ENCODE data around the gene FTH1. TPM values are rescaled to one million over a fixed set of nuclear protein-coding genes. Genes with fewer than 3 reads are reported as not detected.
"Not testable (repeated sequence)": the region's sequence is repeated elsewhere in the genome, so short reads cannot be mapped to it uniquely, and the experiment has no call there.

The FTH1 gene
- total RNA-seq, 1 experiment from 2014 or later, result 1,565 TPM

GRCh38 chr11:61954851-61955421 lies 12.5 kb downstream of the FTH1 start:
- POLR2A ChIA-PET, result interaction anchor here (0.7 to 1.9 kb wide), 3 partner anchors 13 to 162 kb away, joined by 4 to 21 read pairs (median 8); partner anchors contain the start of genes FEN1, FTH1 and TMEM258
- Histone ChIP-seq H3K9me3 (no peaks in the 10 kb centered on the region), H3K4me3 (ENCODE audit: low read depth, low read length) (peak overlapping the region; percentile 43), H3K27me3 (replicated peaks; ENCODE audit: control insufficient read depth, insufficient read depth, low read length) (no peaks in the 10 kb centered on the region), H3K36me3 (ENCODE audit: control insufficient read depth, insufficient read depth, low read length) (no peaks in the 10 kb centered on the region), H3K4me1 (peaks cover 11% of the 10 kb centered on the region)
- H3K36me3 Mint-ChIP-seq (ENCODE audit: insufficient read depth, unreplicated experiment), result peaks cover 16% of the 10 kb centered on the region
- H3K27me3 Mint-ChIP-seq (ENCODE audit: insufficient read depth, unreplicated experiment), result no peaks in the 10 kb centered on the region
- H3K4me1 Mint-ChIP-seq (ENCODE audit: low read depth, unreplicated experiment), result no peaks in the 10 kb centered on the region
- intact Hi-C loops (cut with micrococcal nuclease; ENCODE audit: unreplicated experiment), result loop anchor here (1.0 to 2.0 kb wide), 2 partner anchors 99 to 128 kb away; no protein-coding TSS in a partner anchor
- H3K27ac Mint-ChIP-seq (ENCODE audit: unreplicated experiment), result peak overlapping the region; percentile 66
- no peaks in the 10 kb centered on the region for H3K9me3 Mint-ChIP-seq (ENCODE audit: unreplicated experiment)
- DNase-seq, result peak; percentile 67 to 79
- TF ChIP-seq CTCF (IDR thresholded peaks at IDR 0.05; ENCODE audit: insufficient read depth in 1 of 2, low read depth in 1 of 2, low read length in 1 of 2, severe bottlenecking in 1 of 2, unreplicated experiment in 1 of 2), result peak in 1 of 2 experiments; percentile 37
- CTCF ChIA-PET, result interaction anchor here (0.6 to 1.6 kb wide), 16 partner anchors 12 to 421 kb away, joined by 3 to 15 read pairs (median 4); partner anchors contain the start of genes FTH1 and RAB3IL1
- peak overlapping the region; percentile 71 for H3K4me3 Mint-ChIP-seq (ENCODE audit: unreplicated experiment)
- BruUV-seq (replicated peaks), result TSS peak; percentile 30

- Histone ChIP-seq H3K27me3 (replicated peaks; ENCODE audit: control insufficient read depth, insufficient read depth, low read length) (no peaks in the 10 kb centered on the region), H3K36me3 (ENCODE audit: control insufficient read depth, insufficient read depth, low read length) (no peaks in the 10 kb centered on the region), H3K9me3 (no peaks in the 10 kb centered on the region), H3K4me1 (peaks cover 16% of the 10 kb centered on the region), H3K4me3 (ENCODE audit: low read depth, low read length) (no peak overlapping the region)
- TF ChIP-seq CTCF (IDR thresholded peaks at IDR 0.05; ENCODE audit: insufficient read depth in 1 of 2, low read depth in 1 of 2, low read length in 1 of 2, severe bottlenecking in 1 of 2, unreplicated experiment in 1 of 2), result no peak
- no TSS peak for BruUV-seq (replicated peaks)
- Mint-ChIP-seq H3K36me3 (ENCODE audit: insufficient read depth, unreplicated experiment) (peaks cover 22% of the 10 kb centered on the region), H3K4me3 (ENCODE audit: unreplicated experiment) (peak overlapping the region; percentile 71), H3K4me1 (ENCODE audit: low read depth, unreplicated experiment) (no peaks in the 10 kb centered on the region), H3K9me3 (ENCODE audit: unreplicated experiment) (no peaks in the 10 kb centered on the region), H3K27me3 (ENCODE audit: insufficient read depth, unreplicated experiment) (no peaks in the 10 kb centered on the region), H3K27ac (ENCODE audit: unreplicated experiment) (peak overlapping the region; percentile 66)
- intact Hi-C loops (cut with micrococcal nuclease; ENCODE audit: unreplicated experiment), result loop anchor here (2.0 kb wide), 1 partner anchor 129 kb away; no protein-coding TSS in a partner anchor
- ChIA-PET POLR2A (interaction anchor here (0.7 to 1.9 kb wide), 3 partner anchors 14 to 162 kb away, joined by 4 to 21 read pairs (median 8); partner anchors contain the start of genes FEN1, FTH1 and TMEM258), CTCF (interaction anchor here (0.6 to 1.6 kb wide), 10 partner anchors 13 to 422 kb away, joined by 3 to 15 read pairs (median 5); partner anchors contain the start of gene FTH1)
- DNase-seq, result no peak
Measured at GRCh38 chr11:61954106-61954850, 13.2 kb downstream of the FTH1 start.

GRCh38 chr11:61953632-61954031 lies 13.8 kb downstream of the FTH1 start:
- H3K27me3 Mint-ChIP-seq (ENCODE audit: insufficient read depth, unreplicated experiment); H3K27me3 ChIP-seq (replicated peaks; ENCODE audit: control insufficient read depth, insufficient read depth, low read length); H3K4me3 ChIP-seq (ENCODE audit: low read depth, low read length); POLR2A ChIA-PET; H3K36me3 ChIP-seq (ENCODE audit: control insufficient read depth, insufficient read depth, low read length); H3K4me1 Mint-ChIP-seq (ENCODE audit: low read depth, unreplicated experiment); H3K9me3 ChIP-seq; DNase-seq; BruUV-seq (replicated peaks); H3K4me3 Mint-ChIP-seq (ENCODE audit: unreplicated experiment); H3K9me3 Mint-ChIP-seq (ENCODE audit: unreplicated experiment); H3K27ac Mint-ChIP-seq (ENCODE audit: unreplicated experiment): not testable (repeated sequence)
- peaks cover 12% of the 10 kb centered on the region for H3K4me1 ChIP-seq
- intact Hi-C loops (cut with micrococcal nuclease; ENCODE audit: unreplicated experiment), result loop anchor here (2.0 kb wide), 1 partner anchor 129 kb away; no protein-coding TSS in a partner anchor
- peaks cover 16% of the 10 kb centered on the region for H3K36me3 Mint-ChIP-seq (ENCODE audit: insufficient read depth, unreplicated experiment)
- CTCF ChIA-PET, result interaction anchor here (0.9 to 1.1 kb wide), 2 partner anchors 55 to 129 kb away, joined by 3 read pairs; no protein-coding TSS in a partner anchor
